Smooth muscle cell (in vitro differentiated cells): ENCODE measurements around the gene PRG3. TPM values are rescaled to one million over a fixed set of nuclear protein-coding genes. Genes with fewer than 3 reads are reported as not detected.

Experiments
- polyA plus RNA-seq: library from polyadenylated mRNA; unstranded; fragments of >200 nt; fragmentation: Nextera tagmentation; extraction: Ambion mirVana; gene quantifications from 2 replicates; pipeline ENCODE4 v1.2.1, GENCODE V29; 2016
- total RNA-seq: library from RNA; depleted of rRNA; stranded (reverse); fragments of >200 nt; gene quantifications from 2 replicates; pipeline ENCODE4 v1.2.3, GENCODE V29; 2014

PRG3 gene
- total and polyA plus RNA-seq, 2 experiments from 2014 or later = not detected

Other genes with a start within 250 kb of the PRG3 start
- 0.18 TPM in 1 of 2 replicates, not detected in the other for gene LRRC55, start 199.2 kb downstream of the PRG3 start, total RNA-seq
- gene LRRC55, start 199.2 kb downstream of the PRG3 start, polyA plus RNA-seq = 0.04 and 0.10 TPM in 2 replicates
- 98.5 and 103 TPM in 2 replicates for gene APLNR, start 143.9 kb downstream of the PRG3 start, total RNA-seq
- 121 and 214 TPM in 2 replicates for gene APLNR, start 143.9 kb downstream of the PRG3 start, polyA plus RNA-seq
- 39.0 and 46.3 TPM in 2 replicates for gene TNKS1BP1, start 56.2 kb downstream of the PRG3 start, total RNA-seq
- gene TNKS1BP1, start 56.2 kb downstream of the PRG3 start, polyA plus RNA-seq = 86.3 and 118 TPM in 2 replicates
- 57.6 and 64.9 TPM in 2 replicates for gene SSRP1, start 45.3 kb downstream of the PRG3 start, total RNA-seq
- 46.0 and 53.2 TPM in 2 replicates for gene SSRP1, start 45.3 kb downstream of the PRG3 start, polyA plus RNA-seq
- not detected in 2 replicates for gene P2RX3, start 42.8 kb downstream of the PRG3 start, total RNA-seq
- 0.19 TPM in 1 of 2 replicates, not detected in the other for gene P2RX3, start 42.8 kb downstream of the PRG3 start, polyA plus RNA-seq
- not detected in 2 replicates for gene PRG2, start 9.5 kb upstream of the PRG3 start, total RNA-seq
- not detected in 2 replicates for gene PRG2, start 9.5 kb upstream of the PRG3 start, polyA plus RNA-seq
- gene SLC43A3, start 46.0 kb upstream of the PRG3 start, total RNA-seq = 8.0 and 9.3 TPM in 2 replicates
- gene SLC43A3, start 46.0 kb upstream of the PRG3 start, polyA plus RNA-seq = 12.8 and 13.5 TPM in 2 replicates
- 0.18 TPM in 1 of 2 replicates, not detected in the other for gene RTN4RL2, start 79.4 kb upstream of the PRG3 start, total RNA-seq
- 0.34 and 0.76 TPM in 2 replicates for gene RTN4RL2, start 79.4 kb upstream of the PRG3 start, polyA plus RNA-seq
- 1.3 and 9.4 TPM in 2 replicates for gene SLC43A1, start 134.6 kb upstream of the PRG3 start, total RNA-seq
- 7.3 and 7.4 TPM in 2 replicates for gene SLC43A1, start 134.6 kb upstream of the PRG3 start, polyA plus RNA-seq
- 31.1 and 34.2 TPM in 2 replicates for gene TIMM10, start 149.6 kb upstream of the PRG3 start, total RNA-seq
- gene TIMM10, start 149.6 kb upstream of the PRG3 start, polyA plus RNA-seq = 108 and 110 TPM in 2 replicates
- not detected in 2 replicates for gene SMTNL1, start 156.4 kb upstream of the PRG3 start, total RNA-seq
- gene SMTNL1, start 156.4 kb upstream of the PRG3 start, polyA plus RNA-seq = not detected in 2 replicates
- gene UBE2L6, start 186.5 kb upstream of the PRG3 start, total RNA-seq = 14.4 and 15.1 TPM in 2 replicates
- gene UBE2L6, start 186.5 kb upstream of the PRG3 start, polyA plus RNA-seq = 28.2 and 28.8 TPM in 2 replicates
- 31.0 and 47.8 TPM in 2 replicates for gene SERPING1, start 216.5 kb upstream of the PRG3 start, total RNA-seq
- 80.3 and 95.8 TPM in 2 replicates for gene SERPING1, start 216.5 kb upstream of the PRG3 start, polyA plus RNA-seq